Activated naive CD4-positive, alpha-beta T cell (primary cell): ENCODE results near the gene EXOC1.
A peak's percentile ranks its signal among the peaks of the same experiment; 100 is the strongest.
"Not testable (repeated sequence)": the region's sequence is repeated elsewhere in the genome, so short reads cannot be mapped to it uniquely, and the experiment has no call there.

Experiments
- DNase-seq, 4 experiments: peaks; one replicate each; lab custom pipeline; 2025; lab: John Stamatoyannopoulos, UW

EXOC1 gene

GRCh38 chr4:55853484-55854046 is at the start of gene EXOC1:
TSS of gene EXOC1 (plus strand) at chr4:55853648. CDS start at chr4:55858324, 4,676 bp downstream.
- peak; percentile 90 to 96 (median 94) for DNase-seq

- DNase-seq: no peak
Measured at GRCh38 chr4:55807556-55807955, 45.9 kb upstream of the EXOC1 start.

GRCh38 chr4:55808186-55808585 is 45.3 kb upstream of the EXOC1 start:
- DNase-seq: no peak

- no peak for DNase-seq
Measured at GRCh38 chr4:55808632-55809031, 44.8 kb upstream of the EXOC1 start.

GRCh38 chr4:55817691-55818090 is 35.8 kb upstream of the EXOC1 start:
- no peak for DNase-seq

GRCh38 chr4:55819634-55820033 is 33.8 kb upstream of the EXOC1 start, which contains the start of gene EXOC1L:
TSS of gene EXOC1L (plus strand) at chr4:55819790. CDS start at chr4:55820027, 237 bp downstream.
- DNase-seq: no peak

GRCh38 chr4:55820279-55820678 is 33.2 kb upstream of the EXOC1 start:
- no peak for DNase-seq

GRCh38 chr4:55822329-55822728 is 31.1 kb upstream of the EXOC1 start:
- no peak for DNase-seq

- DNase-seq: no peak
Measured at GRCh38 chr4:55824865-55825264, 28.6 kb upstream of the EXOC1 start.

GRCh38 chr4:55826986-55827385 is 26.5 kb upstream of the EXOC1 start:
- DNase-seq: no peak

GRCh38 chr4:55827582-55827981 is 25.9 kb upstream of the EXOC1 start:
- DNase-seq: no peak

- DNase-seq: no peak
Measured at GRCh38 chr4:55830048-55830447, 23.4 kb upstream of the EXOC1 start.

- no peak for DNase-seq
Measured at GRCh38 chr4:55830716-55831115, 22.7 kb upstream of the EXOC1 start.

GRCh38 chr4:55834086-55834795 is 19.2 kb upstream of the EXOC1 start:
- no peak for DNase-seq

GRCh38 chr4:55837903-55838302 is 15.5 kb upstream of the EXOC1 start:
- no peak for DNase-seq

GRCh38 chr4:55838356-55838755 is 15.1 kb upstream of the EXOC1 start:
- DNase-seq: no peak

- no peak for DNase-seq
Measured at GRCh38 chr4:55838952-55839351, 14.5 kb upstream of the EXOC1 start.

GRCh38 chr4:55840956-55841355 is 12.5 kb upstream of the EXOC1 start:
- no peak for DNase-seq

- DNase-seq: not testable (repeated sequence)
Measured at GRCh38 chr4:55841373-55842239, 11.8 kb upstream of the EXOC1 start.

GRCh38 chr4:55842312-55842711 is 11.1 kb upstream of the EXOC1 start:
- DNase-seq: not testable (repeated sequence)

- no peak for DNase-seq
Measured at GRCh38 chr4:55849724-55850123, 3.7 kb upstream of the EXOC1 start.

GRCh38 chr4:55851885-55852284 is 1.6 kb upstream of the EXOC1 start:
- no peak for DNase-seq

- DNase-seq: peak in 1 of 4 experiments; percentile 1
Measured at GRCh38 chr4:55854129-55854528, 681 bp downstream of the EXOC1 start.
